Fibroblast of pulmonary artery (primary cell): Measurements from ENCODE around the gene CSNK1D.

Source experiments
- DNase-seq: peaks from one replicate; pipeline ENCODE4 v3.0.0-alpha.2; 2010; ENCODE audit warnings: low read depth
- H3K4me3 ChIP-seq: replicated peaks from 2 replicates; pipeline ENCODE4 v1.5.1; 2011; ENCODE audit warnings: low read depth, mild to moderate bottlenecking, control low read depth, low read length, moderate library complexity
- CTCF ChIP-seq: IDR thresholded peaks from 2 replicates; pipeline ENCODE4 v1.5.1; 2011; ENCODE audit warnings: mild to moderate bottlenecking, control low read depth, low read length, inconsistent platforms; ENCODE audit errors: missing control alignments

CSNK1D gene

GRCh38 chr17:82282239-82283207, 9.0 kb upstream of the CSNK1D start:
- no peak overlapping the region for H3K4me3 ChIP-seq
- TF ChIP-seq CTCF: no peak
- no peak for DNase-seq

GRCh38 chr17:82281502-82282238, 8.2 kb upstream of the CSNK1D start:
- no peak for TF ChIP-seq CTCF
- H3K4me3 ChIP-seq: no peak overlapping the region
- DNase-seq: no peak

GRCh38 chr17:82281076-82281475, 7.6 kb upstream of the CSNK1D start:
- no peak for DNase-seq
- H3K4me3 ChIP-seq: no peak overlapping the region
- TF ChIP-seq CTCF: no peak

GRCh38 chr17:82280537-82280936, 7.0 kb upstream of the CSNK1D start:
- no peak for TF ChIP-seq CTCF
- no peak for DNase-seq
- H3K4me3 ChIP-seq: no peak overlapping the region

- H3K4me3 ChIP-seq: no peak overlapping the region
- DNase-seq: no peak
- no peak for TF ChIP-seq CTCF
Measured at GRCh38 chr17:82278786-82279391, 5.4 kb upstream of the CSNK1D start.

GRCh38 chr17:82278308-82278707, 4.8 kb upstream of the CSNK1D start:
- no peak overlapping the region for H3K4me3 ChIP-seq
- DNase-seq: no peak
- no peak for TF ChIP-seq CTCF
